ENCODE measurements around the gene GGT6. TPM values are rescaled to one million over a fixed set of nuclear protein-coding genes. Genes with fewer than 3 reads are reported as not detected.
A peak's percentile ranks its signal among the peaks of the same experiment; 100 is the strongest.

The GGT6 gene
- total RNA-seq, 1 experiment from 2014 or later: not detected

GRCh38 chr17:4547118-4547906, 13.1 kb downstream of the GGT6 start:
- in situ Hi-C loops (cut with HindIII; ENCODE audit: low pct_unique_long_range_greater_than_20kb, low sequenced_read_pairs): no loop called here

DNA sequence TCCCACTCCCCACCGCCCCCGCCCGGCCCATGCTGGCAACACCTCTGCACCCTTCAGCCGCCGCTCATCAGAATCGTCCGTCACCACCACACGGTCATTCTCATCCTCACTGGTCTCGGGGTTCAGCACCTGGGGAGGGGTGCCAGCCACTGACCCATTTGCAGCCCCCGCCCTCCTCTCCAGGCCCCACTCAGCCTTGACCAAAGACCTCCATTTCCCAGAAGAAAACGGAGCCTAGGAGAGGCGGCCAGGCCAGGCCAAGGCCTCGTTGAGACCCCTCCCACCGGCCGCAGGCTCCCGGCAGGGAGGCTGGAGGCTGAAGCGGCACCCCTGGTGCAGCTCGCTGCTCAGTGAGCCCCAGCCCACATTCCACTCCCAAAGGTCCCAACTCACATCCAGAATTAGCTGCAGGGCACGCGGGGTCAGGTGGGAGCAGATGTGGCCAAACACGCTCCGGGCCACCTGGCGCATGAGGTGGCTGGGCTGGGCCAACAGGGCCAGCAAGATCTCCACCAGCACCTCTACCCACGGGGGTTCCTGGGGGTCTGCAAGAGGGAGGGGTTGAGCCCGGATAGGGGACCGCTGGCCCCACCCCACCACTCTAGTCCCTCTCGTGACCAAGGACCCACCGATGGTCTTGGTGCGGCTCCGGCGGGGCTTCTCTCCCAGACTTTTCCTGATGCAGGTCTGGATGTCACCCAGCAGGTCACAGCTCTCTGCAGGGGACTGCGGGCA, 15.0 kb downstream of the GGT6 start:
- in situ Hi-C loops (cut with HindIII; ENCODE audit: low pct_unique_long_range_greater_than_20kb, low sequenced_read_pairs): no loop called here
- DNase-seq (ENCODE audit: low read depth, low spot score): no peak

More at GRCh38 chr17:4547118-4547906, 13.1 kb downstream of the GGT6 start:
- DNase-seq (ENCODE audit: low read depth, low spot score): no peak

DNA sequence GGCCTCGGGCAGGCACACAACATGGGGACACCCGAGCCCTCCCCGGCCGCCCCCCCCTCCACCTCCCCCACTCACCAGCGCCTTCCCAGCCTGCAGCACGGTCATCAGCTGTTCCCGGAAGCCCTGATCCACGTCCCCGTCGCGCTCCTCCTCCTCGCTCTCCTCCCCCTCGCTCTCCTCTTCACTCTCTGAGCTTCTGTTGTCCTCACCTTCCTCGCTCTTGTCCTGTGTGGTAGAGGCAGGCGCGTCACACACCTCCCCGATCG, 15.5 kb downstream of the GGT6 start:
- DNase-seq (ENCODE audit: low read depth, low spot score): no peak
- in situ Hi-C loops (cut with HindIII; ENCODE audit: low pct_unique_long_range_greater_than_20kb, low sequenced_read_pairs): no loop called here

DNA sequence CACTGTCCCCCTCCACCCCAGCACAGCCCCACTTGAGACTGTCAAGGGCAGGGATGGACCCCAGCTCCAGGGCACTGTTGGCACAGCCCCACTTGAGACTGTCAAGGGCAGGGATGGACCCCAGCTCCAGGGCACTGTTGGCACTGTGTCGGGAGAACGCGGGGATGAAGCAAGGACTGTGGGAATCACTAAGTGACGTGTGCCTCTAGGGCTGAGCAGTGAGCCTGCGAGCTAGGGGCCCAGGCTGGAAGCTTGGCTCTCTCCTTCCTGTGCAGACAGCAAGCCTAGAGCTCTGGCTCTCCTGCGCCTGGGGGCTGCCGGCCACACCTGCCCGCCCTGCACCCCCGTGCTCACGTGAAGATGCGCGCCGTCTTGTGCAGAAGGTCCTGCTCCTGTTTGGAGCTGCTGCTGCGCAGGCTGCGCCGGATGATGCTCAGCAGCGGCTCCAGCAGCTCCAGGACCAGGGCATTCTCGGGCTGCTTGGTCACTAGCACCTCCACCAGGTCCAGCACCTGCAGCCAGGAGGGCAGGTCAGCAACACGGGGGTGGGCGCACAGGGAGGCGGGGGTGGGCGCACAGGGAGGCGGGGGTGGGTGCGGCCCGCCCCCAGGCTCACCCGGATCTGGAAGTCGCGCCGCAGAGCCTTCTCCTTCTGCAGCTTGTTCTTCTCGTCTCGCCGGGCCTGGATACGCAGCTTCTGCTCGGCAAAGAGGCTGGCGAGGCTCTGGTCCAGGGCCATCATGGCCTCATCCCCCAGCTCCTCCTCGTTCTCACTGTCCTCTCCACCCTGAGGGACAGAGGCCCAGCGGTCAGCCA, 16.0 kb downstream of the GGT6 start:
- no peak for DNase-seq (ENCODE audit: low read depth, low spot score)
- in situ Hi-C loops (cut with HindIII; ENCODE audit: low pct_unique_long_range_greater_than_20kb, low sequenced_read_pairs): no loop called here

- DNase-seq (ENCODE audit: low read depth, low spot score): no peak
- in situ Hi-C loops (cut with HindIII; ENCODE audit: low pct_unique_long_range_greater_than_20kb, low sequenced_read_pairs): no loop called here
These were observed 16.8 kb downstream of the GGT6 start for GRCh38 chr17:4543557-4544026.

DNA sequence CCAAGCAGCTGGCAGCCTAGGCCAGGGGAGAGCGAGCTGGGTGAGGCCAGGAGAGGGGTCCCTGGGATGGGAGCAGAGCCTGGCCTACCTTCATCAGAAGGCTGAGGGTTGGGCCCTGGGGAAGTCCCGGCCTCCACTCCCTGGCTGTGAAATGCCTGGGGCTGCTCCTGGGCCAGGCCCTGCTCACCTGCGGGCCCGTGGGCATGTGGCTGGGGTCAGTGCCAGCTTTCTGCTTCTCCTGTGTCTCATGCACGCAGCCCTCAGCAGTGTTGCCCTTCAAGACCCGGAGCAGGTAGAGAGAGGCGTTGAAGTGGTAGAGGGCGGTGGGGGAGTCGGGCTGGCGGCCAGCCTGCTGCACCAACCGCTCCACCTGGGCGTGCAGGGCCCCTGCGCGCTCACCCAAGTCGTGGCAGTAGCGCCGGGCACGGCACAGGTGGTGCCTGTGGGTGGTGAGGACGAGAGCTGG, 17.6 kb downstream of the GGT6 start:
- in situ Hi-C loops (cut with HindIII; ENCODE audit: low pct_unique_long_range_greater_than_20kb, low sequenced_read_pairs): no loop called here
- no peak for DNase-seq (ENCODE audit: low read depth, low spot score)

- in situ Hi-C loops (cut with HindIII; ENCODE audit: low pct_unique_long_range_greater_than_20kb, low sequenced_read_pairs): no loop called here
- DNase-seq (ENCODE audit: low read depth, low spot score): no peak
These were observed 18.2 kb downstream of the GGT6 start for GRCh38 chr17:4542003-4542725.

DNA sequence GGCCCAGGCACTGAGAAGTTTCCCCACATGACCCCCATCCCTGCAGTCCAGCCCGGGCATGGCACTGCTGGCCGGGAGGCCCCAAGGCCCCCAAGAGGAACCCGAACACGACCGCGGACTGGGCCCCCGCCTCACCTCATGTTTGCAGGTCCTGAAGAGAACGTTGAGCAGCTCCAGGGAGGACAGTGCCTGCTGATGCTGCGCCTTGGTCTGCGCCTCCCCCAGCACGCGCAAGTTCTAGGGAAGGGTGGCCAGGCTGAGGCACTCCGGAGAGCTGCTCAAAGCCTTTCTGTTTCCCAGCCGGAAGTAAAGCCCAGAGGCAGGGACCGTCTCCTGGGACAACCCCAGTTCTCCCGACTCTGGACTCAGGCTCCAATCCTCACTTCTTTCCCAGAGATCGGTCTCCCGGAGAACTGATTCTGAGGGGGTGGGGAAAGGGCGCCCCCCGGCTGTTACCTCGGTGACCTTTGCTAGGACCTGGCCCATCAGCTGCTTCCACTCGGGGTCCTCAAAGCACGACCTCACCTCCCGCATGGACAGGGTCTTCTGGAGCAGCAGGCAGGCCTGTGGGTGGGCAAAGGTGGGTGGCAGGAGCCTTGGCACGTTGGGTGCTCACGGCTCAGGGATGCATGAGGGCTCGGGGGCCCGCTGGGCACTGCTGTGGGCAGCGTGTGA, 18.9 kb downstream of the GGT6 start:
- no peak for DNase-seq (ENCODE audit: low read depth, low spot score)
- in situ Hi-C loops (cut with HindIII; ENCODE audit: low pct_unique_long_range_greater_than_20kb, low sequenced_read_pairs): no loop called here

- no peak for DNase-seq (ENCODE audit: low read depth, low spot score)
- in situ Hi-C loops (cut with HindIII; ENCODE audit: low pct_unique_long_range_greater_than_20kb, low sequenced_read_pairs): no loop called here
These were observed 19.6 kb downstream of the GGT6 start for GRCh38 chr17:4540687-4541327.

DNA sequence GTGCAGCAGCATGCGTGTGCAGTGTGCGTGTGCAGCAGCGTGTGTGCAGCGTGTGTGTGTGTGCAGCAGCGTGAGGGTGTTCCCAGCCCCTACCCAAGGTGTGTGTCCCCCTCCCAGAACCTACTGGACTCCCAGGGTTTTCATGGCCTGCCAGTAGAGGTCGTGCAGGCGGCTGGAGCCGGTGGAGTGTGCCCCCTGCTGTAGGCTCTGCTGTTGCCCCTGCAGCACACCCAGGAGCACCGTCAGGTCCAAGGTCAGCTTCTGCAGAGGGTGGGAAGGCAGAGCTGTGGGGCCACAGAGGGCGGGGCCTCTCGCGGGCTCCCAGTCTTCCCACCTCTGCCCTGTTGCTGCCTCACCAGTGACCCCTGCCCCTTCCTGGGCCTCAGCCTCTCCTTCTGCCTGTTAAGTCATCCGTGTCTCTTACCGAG, 20.1 kb downstream of the GGT6 start:
- DNase-seq (ENCODE audit: low read depth, low spot score): peak; percentile 49

DNA sequence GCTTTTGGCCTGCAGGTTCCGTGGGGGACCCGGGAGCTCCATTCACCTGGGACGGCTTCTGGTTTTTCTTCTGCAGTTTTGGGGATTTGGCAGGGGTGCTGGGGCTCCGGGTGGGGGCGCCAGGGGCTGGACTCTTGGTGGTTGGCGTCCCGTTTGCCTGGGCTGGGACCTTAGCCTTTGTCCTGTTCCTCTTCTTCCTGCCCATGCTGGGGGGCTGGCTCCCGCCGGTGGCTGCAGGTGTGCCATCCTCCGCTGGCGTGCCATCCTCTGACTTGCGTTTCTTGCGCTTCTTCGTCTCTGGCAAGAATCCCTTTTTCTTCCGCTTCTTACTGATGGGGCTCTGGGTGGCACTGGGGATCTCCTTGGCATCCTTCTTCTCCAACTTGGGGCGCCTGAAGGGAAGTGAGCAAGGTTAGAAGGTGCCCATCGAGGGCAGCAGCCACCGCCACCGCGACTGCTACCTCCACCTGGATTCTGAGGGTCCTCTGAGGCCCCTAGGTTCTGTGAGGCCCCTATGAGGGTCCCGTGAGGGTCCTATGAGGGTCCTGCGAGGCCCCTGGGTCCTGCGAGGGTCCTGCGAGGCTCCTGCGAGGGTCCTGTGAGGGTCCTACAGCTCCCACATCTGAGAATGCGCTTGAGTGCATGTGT, 20.7 kb downstream of the GGT6 start:
- DNase-seq (ENCODE audit: low read depth, low spot score): no peak
- in situ Hi-C loops (cut with HindIII; ENCODE audit: low pct_unique_long_range_greater_than_20kb, low sequenced_read_pairs): no loop called here

More for the DNA sequence above, 20.1 kb downstream of the GGT6 start:
- in situ Hi-C loops (cut with HindIII; ENCODE audit: low pct_unique_long_range_greater_than_20kb, low sequenced_read_pairs): no loop called here

- DNase-seq (ENCODE audit: low read depth, low spot score): no peak
- in situ Hi-C loops (cut with HindIII; ENCODE audit: low pct_unique_long_range_greater_than_20kb, low sequenced_read_pairs): no loop called here
These were observed 21.4 kb downstream of the GGT6 start for GRCh38 chr17:4539025-4539424.

GRCh38 chr17:4538236-4539002, 22.0 kb downstream of the GGT6 start:
- in situ Hi-C loops (cut with HindIII; ENCODE audit: low pct_unique_long_range_greater_than_20kb, low sequenced_read_pairs): no loop called here
- no peak for DNase-seq (ENCODE audit: low read depth, low spot score)

DNA sequence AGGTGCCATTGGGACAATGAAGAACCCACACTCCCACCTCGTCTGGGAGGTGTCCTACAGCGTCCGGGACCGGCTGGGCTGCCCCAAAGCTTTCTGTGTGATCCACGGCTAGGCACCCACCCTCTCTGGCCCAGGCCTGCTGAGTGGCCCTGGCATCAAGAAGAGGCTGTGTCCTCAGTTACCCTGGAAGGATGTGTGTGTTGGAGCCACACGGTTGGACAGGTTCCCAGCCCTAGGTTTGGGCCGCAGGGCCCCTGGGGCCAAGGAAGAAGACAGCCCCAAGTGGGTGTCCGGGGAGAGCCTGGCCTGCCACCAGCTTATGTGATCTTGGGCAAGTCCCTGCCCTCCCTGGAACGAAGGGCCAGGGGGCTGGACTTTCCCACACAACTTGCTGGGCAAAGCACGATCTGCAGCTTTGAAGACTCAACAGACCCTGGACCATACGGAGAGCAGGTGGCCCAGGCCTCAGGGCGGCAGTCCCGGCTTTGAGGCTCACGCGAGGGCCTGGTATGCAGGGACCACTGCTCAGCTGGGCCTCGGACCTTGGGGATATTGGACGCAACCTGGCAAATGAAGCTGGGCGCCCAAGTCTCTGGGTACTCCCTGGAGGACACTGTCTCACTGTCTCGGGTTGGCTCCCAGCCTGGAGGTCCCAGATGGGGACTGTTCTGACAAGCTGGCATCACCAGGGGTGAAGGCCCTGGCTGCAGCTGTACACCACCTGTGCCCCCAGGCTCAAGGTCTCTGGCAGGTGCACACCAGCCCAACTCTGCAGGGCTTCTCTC, 22.7 kb downstream of the GGT6 start:
- no peak for DNase-seq (ENCODE audit: low read depth, low spot score)
- in situ Hi-C loops (cut with HindIII; ENCODE audit: low pct_unique_long_range_greater_than_20kb, low sequenced_read_pairs): no loop called here
